Measurements from ENCODE around the gene CHCHD6. TPM values are rescaled to one million over a fixed set of nuclear protein-coding genes. Genes with fewer than 3 reads are reported as not detected.

The CHCHD6 gene
- total RNA-seq, 1 experiment from 2014 or later = 29.6 TPM

GRCh38 chr3:126992216-126992615, 288.2 kb downstream of the CHCHD6 start:
- H3K27me3 Mint-ChIP-seq (ENCODE audit: insufficient read depth, unreplicated experiment) = no peaks in the 10 kb centered on the region
- no peak for TF ChIP-seq CTCF (IDR thresholded peaks at IDR 0.05; ENCODE audit: unreplicated experiment)
- H3K4me3 Mint-ChIP-seq (ENCODE audit: unreplicated experiment) = no peak overlapping the region
- POLR2A ChIA-PET = no interaction called here
- peaks cover 30% of the 10 kb centered on the region for H3K36me3 Mint-ChIP-seq (ENCODE audit: insufficient read depth, unreplicated experiment)
- H3K27ac Mint-ChIP-seq (ENCODE audit: low read depth, unreplicated experiment) = no peak overlapping the region
- intact Hi-C loops (cut with micrococcal nuclease) = no loop called here
- CTCF ChIA-PET = interaction anchor here (0.6 to 1.7 kb wide), 6 partner anchors 8 to 556 kb away, joined by 3 to 7 read pairs (median 3); no protein-coding TSS in a partner anchor
- no TSS peak for BruUV-seq (replicated peaks)
- peaks cover 4% of the 10 kb centered on the region for H3K4me1 Mint-ChIP-seq (ENCODE audit: insufficient read depth, unreplicated experiment)
- no peak for DNase-seq (ENCODE audit: unreplicated experiment)
- no peaks in the 10 kb centered on the region for H3K9me3 Mint-ChIP-seq (ENCODE audit: unreplicated experiment)

- Mint-ChIP-seq H3K36me3 (ENCODE audit: insufficient read depth, unreplicated experiment) (peaks cover 30% of the 10 kb centered on the region), H3K4me3 (ENCODE audit: unreplicated experiment) (no peak overlapping the region), H3K27me3 (ENCODE audit: insufficient read depth, unreplicated experiment) (no peaks in the 10 kb centered on the region), H3K9me3 (ENCODE audit: unreplicated experiment) (no peaks in the 10 kb centered on the region), H3K4me1 (ENCODE audit: insufficient read depth, unreplicated experiment) (peaks cover under 1% of the 10 kb centered on the region), H3K27ac (ENCODE audit: low read depth, unreplicated experiment) (no peak overlapping the region)
- BruUV-seq (replicated peaks) = no TSS peak
- POLR2A ChIA-PET = no interaction called here
- TF ChIP-seq CTCF (IDR thresholded peaks at IDR 0.05; ENCODE audit: unreplicated experiment) = no peak
- CTCF ChIA-PET = interaction anchor here (0.6 to 1.7 kb wide), 2 partner anchors 8 to 313 kb away, joined by 3 to 7 read pairs; no protein-coding TSS in a partner anchor
- no peak for DNase-seq (ENCODE audit: unreplicated experiment)
- intact Hi-C loops (cut with micrococcal nuclease) = no loop called here
These were observed 288.7 kb downstream of the CHCHD6 start for GRCh38 chr3:126992776-126993175.

GRCh38 chr3:126993436-126993835, 289.4 kb downstream of the CHCHD6 start:
- Mint-ChIP-seq H3K27ac (ENCODE audit: low read depth, unreplicated experiment) (no peak overlapping the region), H3K36me3 (ENCODE audit: insufficient read depth, unreplicated experiment) (peaks cover 30% of the 10 kb centered on the region), H3K4me3 (ENCODE audit: unreplicated experiment) (no peak overlapping the region), H3K9me3 (ENCODE audit: unreplicated experiment) (no peaks in the 10 kb centered on the region), H3K4me1 (ENCODE audit: insufficient read depth, unreplicated experiment) (peaks cover 5% of the 10 kb centered on the region), H3K27me3 (ENCODE audit: insufficient read depth, unreplicated experiment) (no peaks in the 10 kb centered on the region)
- BruUV-seq (replicated peaks) = no TSS peak
- DNase-seq (ENCODE audit: unreplicated experiment) = no peak
- CTCF ChIA-PET = interaction anchor here (1.7 kb wide), 1 partner anchor 314 kb away, joined by 7 read pairs; no protein-coding TSS in a partner anchor
- POLR2A ChIA-PET = no interaction called here
- intact Hi-C loops (cut with micrococcal nuclease) = no loop called here
- no peak for TF ChIP-seq CTCF (IDR thresholded peaks at IDR 0.05; ENCODE audit: unreplicated experiment)

GRCh38 chr3:126994661-126995245, 290.7 kb downstream of the CHCHD6 start:
- no peak for TF ChIP-seq CTCF (IDR thresholded peaks at IDR 0.05; ENCODE audit: unreplicated experiment)
- H3K9me3 Mint-ChIP-seq (ENCODE audit: unreplicated experiment) = no peaks in the 10 kb centered on the region
- CTCF ChIA-PET = interaction anchor here (0.8 to 2.5 kb wide), 3 partner anchors 80 to 316 kb away, joined by 3 to 20 read pairs (median 4); no protein-coding TSS in a partner anchor
- no peaks in the 10 kb centered on the region for H3K27me3 Mint-ChIP-seq (ENCODE audit: insufficient read depth, unreplicated experiment)
- POLR2A ChIA-PET = interaction anchor here (0.5 kb wide), 1 partner anchor 9 kb away, joined by 4 read pairs; no protein-coding TSS in a partner anchor
- DNase-seq (ENCODE audit: unreplicated experiment) = no peak
- peaks cover 5% of the 10 kb centered on the region for H3K4me1 Mint-ChIP-seq (ENCODE audit: insufficient read depth, unreplicated experiment)
- no TSS peak for BruUV-seq (replicated peaks)
- peaks cover 21% of the 10 kb centered on the region for H3K36me3 Mint-ChIP-seq (ENCODE audit: insufficient read depth, unreplicated experiment)
- H3K27ac Mint-ChIP-seq (ENCODE audit: low read depth, unreplicated experiment) = no peak overlapping the region
- intact Hi-C loops (cut with micrococcal nuclease) = no loop called here
- H3K4me3 Mint-ChIP-seq (ENCODE audit: unreplicated experiment) = no peak overlapping the region
